ENCODE results near the gene MYO1B.

DNA sequence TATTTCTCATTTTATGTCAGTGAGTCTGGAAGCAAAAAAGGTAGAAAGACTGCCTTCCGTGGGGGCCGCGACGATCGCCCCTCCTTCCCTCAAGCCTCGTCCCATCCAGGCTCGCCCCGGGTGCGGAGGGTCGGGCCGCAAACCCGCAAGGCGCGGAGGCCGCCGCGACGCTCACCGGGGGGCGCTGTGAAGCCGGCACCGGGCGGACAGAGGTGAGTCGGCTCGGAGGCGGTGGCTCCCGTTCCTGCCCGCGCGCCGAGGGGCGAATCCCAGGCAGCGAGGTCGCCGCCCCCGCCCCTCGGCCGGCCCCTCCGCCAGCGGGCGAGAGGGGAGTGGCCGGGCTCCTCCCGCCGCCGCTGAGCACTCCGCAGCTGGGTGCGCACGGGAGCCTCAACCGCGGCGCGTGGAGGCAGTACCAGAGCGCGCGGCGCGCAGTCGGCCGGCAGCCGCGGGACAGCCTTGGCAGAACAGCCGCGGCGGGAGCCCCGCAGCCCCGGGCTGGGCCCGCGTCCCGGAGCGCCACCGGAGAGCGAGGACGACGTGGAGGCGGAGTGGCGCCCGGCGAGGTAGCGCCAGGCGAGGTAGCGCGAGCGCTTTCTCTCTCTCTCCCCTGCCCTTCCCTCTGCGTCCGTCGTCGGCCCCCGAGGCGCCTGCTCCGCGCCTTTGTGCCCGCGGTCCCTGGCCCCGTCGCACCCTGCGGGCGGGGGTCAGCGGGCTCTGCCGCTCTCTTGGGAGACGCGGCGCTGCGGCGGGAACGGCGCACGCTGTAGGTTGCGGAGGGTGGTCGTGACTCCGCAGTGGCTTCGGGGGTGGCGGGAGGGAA is at the start of gene MYO1B:
- TF ChIP-seq POLR2A (IDR thresholded peaks at IDR 0.05; ENCODE audit: low read depth, low read length), result no peak
- TF ChIP-seq POLR2AphosphoS5 (IDR thresholded peaks at IDR 0.05; ENCODE audit: low read depth, low read length), result no peak
- no peak for TF ChIP-seq TAF1 (IDR thresholded peaks at IDR 0.05; ENCODE audit: borderline replicate concordance, low read depth, low read length)

All from GM12892 (cell line).